ENCODE data around the gene SNCG.

SNCG gene

GRCh38 chr10:86958116-86958900 is at the start of gene SNCG:
Gene SNCG, plus strand, starts transcription at chr10:86958599. Its CDS starts 99 bp downstream, at chr10:86958698.
- no peak for TF ChIP-seq CTCF (IDR thresholded peaks at IDR 0.05)

GRCh38 chr10:86914734-86915133 is 43.7 kb upstream of the SNCG start:
- TF ChIP-seq CTCF (IDR thresholded peaks at IDR 0.05) = no peak

- TF ChIP-seq CTCF (IDR thresholded peaks at IDR 0.05) = no peak
These were observed 40.4 kb upstream of the SNCG start for GRCh38 chr10:86918022-86918471.

GRCh38 chr10:86922553-86922961 is 35.8 kb upstream of the SNCG start:
- TF ChIP-seq CTCF (IDR thresholded peaks at IDR 0.05) = no peak

- TF ChIP-seq CTCF (IDR thresholded peaks at IDR 0.05) = no peak
These were observed 28.7 kb upstream of the SNCG start for GRCh38 chr10:86929468-86930380.

GRCh38 chr10:86931872-86932271 is 26.5 kb upstream of the SNCG start:
- TF ChIP-seq CTCF (IDR thresholded peaks at IDR 0.05) = no peak

- no peak for TF ChIP-seq CTCF (IDR thresholded peaks at IDR 0.05)
These were observed 25.7 kb upstream of the SNCG start for GRCh38 chr10:86932674-86933073.

All from LNCAP (cell line).